Right lobe of liver (tissue), 6 donors: Measurements from ENCODE around the gene LRRC43. TPM values are rescaled to one million over a fixed set of nuclear protein-coding genes. Genes with fewer than 3 reads are reported as not detected.
A peak's percentile ranks its signal among the peaks of the same experiment; 100 is the strongest.

Experiments
- ATAC-seq, 4 donors: fragments of 200-7000 bp; cut with Tn5 transposase; one replicate each; pipeline ENCODE4 v1.9.1; 2020; ENCODE audit warnings: mild to moderate bottlenecking in 4 of 4, moderate library complexity in 4 of 4
- DNase-seq, 3 donors: peaks; one replicate each; pipeline ENCODE4 v3.0.0-alpha.2; 2020
- H3K27ac ChIP-seq, 3 donors: fragments of 200-600 bp; one replicate each; pipeline ENCODE4 v1.8.0; 2022
- H3K27me3 ChIP-seq, 2 donors: fragments of 200-600 bp; one replicate each; pipeline ENCODE4 v1.8.0; 2022
- H3K36me3 ChIP-seq, 4 donors: fragments of 200-600 bp; sonication (generic) in 1 of 4; one replicate each; pipeline versions ENCODE4 v1.5.1 to v1.8.0; 2017 to 2022; ENCODE audit warnings: control low read depth in 1 of 4
- H3K4me1 ChIP-seq, 4 donors: fragments of 200-600 bp; sonication (generic) in 1 of 4; one replicate each; pipeline versions ENCODE4 v1.5.1 to v1.8.0; 2017 to 2022; ENCODE audit warnings: control low read depth in 1 of 4
- H3K4me3 ChIP-seq, 3 donors: fragments of 200-600 bp; one replicate each; pipeline ENCODE4 v1.8.0; 2022
- H3K9me3 ChIP-seq, 4 donors: fragments of 200-600 bp; sonication (generic) in 1 of 4; one replicate each; pipeline versions ENCODE4 v1.5.1 to v1.8.0; 2017 to 2022; ENCODE audit warnings: control low read depth in 1 of 4
- POLR2A ChIP-seq: fragments of 450-650 bp; IDR thresholded peaks from one replicate; pipeline ENCODE4 v1.6.1; 2017; ENCODE audit warnings: antibody characterized with exemption, mild to moderate bottlenecking
- WGBS: methylation state at CpG from one replicate; pipeline ENCODE4 v1.1.6; 2018; ENCODE audit warnings: low coverage, low lambda C conversion rate; ENCODE audit not compliant: insufficient coverage; ENCODE audit errors: missing lambda C conversion rate; 5-methylcytosine and 5-hydroxymethylcytosine counted together
- intact Hi-C, 2 donors: fragments of 100-400 bp; cut with DNase I; formaldehyde crosslinking; loops; one replicate each; pipeline versions ENCODE4 v1.11.2 to v1.14.1; 2022
- total RNA-seq, 6 experiments: library from RNA; depleted of rRNA in 2 of 6; stranded (reverse); fragments of >200 nt in 2 of 6; fragmentation: NEBNext Ultra II Directional in 3 of 6; extraction: Animal tissue kit (Norgen Biotek cat#: 25700) in 3 of 6; gene quantifications; one replicate each; pipeline versions ENCODE4 v1.1.0 to v1.2.4, GENCODE V29; 2016 to 2023
- TF ChIP-seq, protein P1 (sequence below), 4 donors: fragments of 200-600 bp in 3 of 4; fragments of 450-650 bp in 1 of 4; IDR thresholded peaks; one replicate each; pipeline versions ENCODE4 v1.5.1 to v1.8.0; 2016 to 2022; ENCODE audit warnings: antibody characterized with exemption in 4 of 4, mild to moderate bottlenecking in 2 of 4
- donor health status: DM: no; HTN: yes; CAD: no.
- donor health status: DM: no; HTN: no; CAD: no.
- donor health status: DM: no; HTN: no; CAD: no.
- donor health status: DM: no; HTN: yes; CAD: no.
- donor health status: DM: no; HTN: yes; CAD: no.

LRRC43 gene
- total RNA-seq, 6 experiments from 2014 or later = 0.26 to 0.37 (median 0.31) TPM; not detected in 3

DNA sequence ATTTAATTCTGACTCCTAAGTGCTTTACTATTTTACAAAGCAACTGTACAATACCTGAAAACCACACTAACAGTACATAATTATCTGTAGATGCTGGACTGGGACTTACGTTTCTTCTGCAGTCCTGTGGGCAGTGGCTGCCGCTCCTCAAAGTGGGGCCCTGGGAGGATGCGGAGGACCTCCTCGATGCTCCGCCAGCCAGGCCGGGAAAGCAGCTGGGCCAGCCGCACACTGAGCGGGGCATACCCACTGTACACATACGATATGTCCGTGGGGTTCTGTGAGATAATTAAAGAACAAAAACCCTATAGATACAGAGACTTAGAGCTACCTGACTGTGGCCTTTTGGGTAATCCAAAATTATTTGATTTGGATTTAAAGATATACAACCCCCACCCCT is 49.8 kb downstream of the LRRC43 start:
- TF ChIP-seq POLR2A = no peak
- TF ChIP-seq, protein P1, sequence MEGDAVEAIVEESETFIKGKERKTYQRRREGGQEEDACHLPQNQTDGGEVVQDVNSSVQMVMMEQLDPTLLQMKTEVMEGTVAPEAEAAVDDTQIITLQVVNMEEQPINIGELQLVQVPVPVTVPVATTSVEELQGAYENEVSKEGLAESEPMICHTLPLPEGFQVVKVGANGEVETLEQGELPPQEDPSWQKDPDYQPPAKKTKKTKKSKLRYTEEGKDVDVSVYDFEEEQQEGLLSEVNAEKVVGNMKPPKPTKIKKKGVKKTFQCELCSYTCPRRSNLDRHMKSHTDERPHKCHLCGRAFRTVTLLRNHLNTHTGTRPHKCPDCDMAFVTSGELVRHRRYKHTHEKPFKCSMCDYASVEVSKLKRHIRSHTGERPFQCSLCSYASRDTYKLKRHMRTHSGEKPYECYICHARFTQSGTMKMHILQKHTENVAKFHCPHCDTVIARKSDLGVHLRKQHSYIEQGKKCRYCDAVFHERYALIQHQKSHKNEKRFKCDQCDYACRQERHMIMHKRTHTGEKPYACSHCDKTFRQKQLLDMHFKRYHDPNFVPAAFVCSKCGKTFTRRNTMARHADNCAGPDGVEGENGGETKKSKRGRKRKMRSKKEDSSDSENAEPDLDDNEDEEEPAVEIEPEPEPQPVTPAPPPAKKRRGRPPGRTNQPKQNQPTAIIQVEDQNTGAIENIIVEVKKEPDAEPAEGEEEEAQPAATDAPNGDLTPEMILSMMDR (IDR thresholded peaks at IDR 0.05) = no peak
- DNase-seq (no peak), ATAC-seq (no peak)
- Histone ChIP-seq H3K27ac (no peak overlapping the region), H3K36me3 (peaks cover 0 to 35% (median 8%) of the 10 kb centered on the region in 4 donors), H3K4me3 (no peak overlapping the region), H3K4me1 (peaks cover 0 to 13% (median 0%) of the 10 kb centered on the region in 4 donors), H3K9me3 (no peaks in the 10 kb centered on the region), H3K27me3 (no peaks in the 10 kb centered on the region)
- intact Hi-C loops = no loop called here
- WGBS = 96% methylated on average over 4 of the region's 10 CpGs

DNA sequence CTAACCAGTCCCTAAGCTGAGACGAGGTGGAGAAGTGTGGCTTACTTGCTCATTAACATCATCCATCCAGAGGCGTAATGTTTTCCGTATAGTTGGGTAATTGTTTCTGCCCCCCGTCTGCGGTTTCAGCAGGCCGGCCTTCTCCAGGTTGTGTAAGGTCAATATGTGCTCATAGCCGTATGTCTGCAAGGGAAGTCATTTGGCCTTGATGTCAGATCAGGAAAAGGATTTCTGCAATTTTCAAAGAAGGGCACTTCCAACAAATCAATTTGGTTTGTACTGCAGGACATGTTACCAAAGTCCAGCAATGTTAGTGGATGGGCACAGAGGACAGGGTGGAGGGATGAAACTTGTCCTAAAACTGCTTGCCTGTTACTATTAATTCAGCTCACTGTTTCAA is 52.8 kb downstream of the LRRC43 start:
- no peak overlapping the region for H3K4me3 ChIP-seq
- ATAC-seq (peak; percentile 54 to 94 (median 76)), DNase-seq (peak in 1 of 3 donors; percentile 48)
- intact Hi-C loops = no loop called here
- no peaks in the 10 kb centered on the region for H3K9me3 ChIP-seq
- peaks cover 0 to 13% (median 0%) of the 10 kb centered on the region in 4 donors for H3K4me1 ChIP-seq
- H3K27me3 ChIP-seq = no peaks in the 10 kb centered on the region
- H3K27ac ChIP-seq = no peak overlapping the region
- 27% methylated on average over 2 of the region's 7 CpGs for WGBS
- TF ChIP-seq POLR2A = no peak
- TF ChIP-seq, protein P1 (IDR thresholded peaks at IDR 0.05) = no peak
- peaks cover 0 to 35% (median 8%) of the 10 kb centered on the region in 4 donors for H3K36me3 ChIP-seq

DNA sequence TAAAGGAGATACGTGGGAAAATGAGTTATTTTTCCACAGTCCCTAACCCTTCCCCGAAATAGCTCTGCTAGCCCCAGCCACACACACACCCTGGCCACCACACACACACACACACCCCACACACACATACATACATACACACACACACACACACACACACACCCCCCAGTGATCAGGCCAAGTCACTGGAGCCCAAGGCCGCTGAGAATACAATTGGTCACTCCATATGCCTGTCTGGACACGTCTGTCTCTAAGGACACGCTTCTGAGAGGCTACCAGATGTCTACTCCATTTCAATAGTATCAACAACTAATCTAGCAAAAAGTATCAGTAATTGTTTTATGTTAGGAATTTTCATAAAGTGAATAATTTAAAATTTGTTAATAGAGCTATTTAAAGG is 55.9 kb downstream of the LRRC43 start:
- H3K27ac ChIP-seq = no peak overlapping the region
- WGBS = 97% methylated on average over 5 of the region's 5 CpGs
- no peaks in the 10 kb centered on the region for H3K27me3 ChIP-seq
- no peaks in the 10 kb centered on the region for H3K9me3 ChIP-seq
- H3K4me1 ChIP-seq = peaks cover 0 to 13% (median 0%) of the 10 kb centered on the region in 4 donors
- no peak for DNase-seq
- H3K4me3 ChIP-seq = no peak overlapping the region
- intact Hi-C loops = no loop called here
- TF ChIP-seq, protein P1 (IDR thresholded peaks at IDR 0.05) = no peak
- no peak for TF ChIP-seq POLR2A
- H3K36me3 ChIP-seq = peaks cover 0 to 28% (median 5%) of the 10 kb centered on the region in 4 donors
- ATAC-seq = no peak

DNA sequence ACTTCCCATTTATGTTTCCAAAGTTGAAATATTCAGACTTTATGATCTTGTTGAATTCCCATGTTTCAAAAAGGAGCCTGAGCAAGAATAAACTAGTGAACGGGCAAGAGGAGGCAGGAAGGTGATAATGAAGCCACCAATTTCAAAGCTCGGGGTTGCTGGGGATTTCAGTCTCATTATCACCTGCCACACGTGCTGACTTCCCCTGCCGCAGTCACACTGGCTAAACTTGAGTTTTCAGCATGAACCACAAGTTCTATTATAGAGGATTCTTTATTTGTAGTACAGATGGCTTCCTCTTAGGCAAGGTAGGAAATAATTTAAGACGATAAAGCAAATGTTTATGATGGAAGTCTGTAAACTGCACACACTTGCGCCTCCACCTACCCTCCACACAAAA is 61.0 kb downstream of the LRRC43 start:
- intact Hi-C loops = no loop called here
- DNase-seq = no peak
- TF ChIP-seq POLR2A = no peak
- TF ChIP-seq, protein P1 (IDR thresholded peaks at IDR 0.05) = no peak
- Histone ChIP-seq H3K27me3 (no peaks in the 10 kb centered on the region), H3K27ac (no peak overlapping the region), H3K4me3 (no peak overlapping the region), H3K4me1 (no peaks in the 10 kb centered on the region), H3K36me3 (peaks cover 0 to 23% (median 5%) of the 10 kb centered on the region in 4 donors), H3K9me3 (no peaks in the 10 kb centered on the region)
- WGBS = 69% methylated on average over 6 of the region's 6 CpGs
- no peak for ATAC-seq
